ENCODE measurements around the gene ZNF556.

The ZNF556 gene

DNA sequence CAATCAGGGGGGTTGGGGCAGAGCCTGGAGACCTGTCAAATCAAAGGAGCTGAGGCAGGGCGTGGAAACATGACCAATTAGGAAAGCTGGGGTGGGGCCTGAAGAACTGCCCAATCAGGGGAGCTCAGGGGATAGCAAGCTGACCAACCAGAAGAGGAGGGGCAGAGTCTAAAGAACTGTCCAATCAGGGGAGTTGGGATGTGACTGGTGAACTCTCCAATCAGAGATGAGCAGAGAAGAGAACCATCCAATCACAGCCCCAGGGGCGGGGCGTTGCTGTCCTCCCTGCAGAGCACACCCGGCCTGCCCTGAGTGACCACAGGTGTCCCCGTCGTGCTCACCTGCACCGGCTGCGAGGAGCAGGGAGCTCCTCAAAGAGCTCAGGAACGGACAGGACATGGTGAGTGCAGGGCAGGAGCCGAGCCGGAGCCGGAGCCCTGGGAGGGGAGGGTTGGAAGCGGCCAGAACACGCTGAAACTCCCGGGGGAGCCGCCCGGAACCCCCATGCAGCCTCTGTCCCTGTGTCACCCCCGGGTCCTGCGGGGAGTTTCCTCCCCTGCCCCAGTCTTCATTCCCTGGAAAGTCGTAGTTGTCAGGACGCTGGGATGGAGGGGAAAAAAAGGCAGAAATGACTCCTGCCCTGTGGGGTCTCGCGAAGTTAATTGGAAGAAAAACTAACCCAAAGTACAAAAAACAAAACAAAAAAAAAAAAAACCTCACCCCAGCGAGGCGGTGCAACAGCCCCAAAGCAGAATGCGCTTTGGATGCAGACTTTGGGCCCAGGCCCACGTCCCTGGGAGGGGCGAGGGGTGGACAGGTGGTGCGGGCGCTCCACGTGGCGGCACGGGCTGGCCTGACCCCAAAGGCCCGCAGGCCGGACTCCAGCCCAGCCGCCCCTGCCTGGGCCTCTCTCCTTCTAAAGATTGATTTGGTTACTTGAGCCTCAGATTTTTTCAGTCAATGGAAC is at the start of gene ZNF556:
ZNF556 (plus strand) TSS at position 311 of the 967 bp plus-strand sequence; CDS start at position 398, 87 bp downstream.
- DNase-seq = no peak

DNA sequence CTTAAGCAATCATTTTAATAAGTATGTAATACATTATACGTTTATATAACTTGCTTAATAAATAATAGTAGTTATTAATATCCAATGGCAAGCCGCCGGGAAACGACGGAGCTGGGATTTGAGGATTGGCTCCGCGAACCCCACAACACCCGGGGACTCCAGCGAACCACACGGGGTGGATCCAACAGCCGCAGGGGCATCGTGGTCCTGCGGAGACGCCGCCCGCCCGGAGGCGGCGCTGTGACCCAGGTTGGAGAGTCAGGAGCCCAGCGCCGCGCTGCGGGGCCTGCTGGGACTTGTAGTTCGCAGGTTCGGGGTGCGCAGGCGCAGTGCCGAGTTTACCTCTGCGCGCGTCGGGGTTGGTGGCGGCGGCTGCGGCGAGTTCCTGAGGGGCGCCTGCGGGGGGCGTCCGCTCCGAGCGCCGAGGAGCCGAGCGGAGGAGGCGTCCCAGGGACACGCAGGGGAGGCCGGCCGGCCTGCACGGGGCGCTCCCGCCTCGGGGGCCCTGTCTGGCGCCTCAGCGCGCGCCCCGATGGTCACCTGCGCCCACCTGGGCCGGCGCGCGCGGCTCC is 47.5 kb upstream of the ZNF556 start, which contains the start of gene ZNF554:
ZNF554 (plus strand) TSS at position 329 of the 572 bp plus-strand sequence; CDS start at position 533, 204 bp downstream.
- DNase-seq = peak; percentile 79

DNA sequence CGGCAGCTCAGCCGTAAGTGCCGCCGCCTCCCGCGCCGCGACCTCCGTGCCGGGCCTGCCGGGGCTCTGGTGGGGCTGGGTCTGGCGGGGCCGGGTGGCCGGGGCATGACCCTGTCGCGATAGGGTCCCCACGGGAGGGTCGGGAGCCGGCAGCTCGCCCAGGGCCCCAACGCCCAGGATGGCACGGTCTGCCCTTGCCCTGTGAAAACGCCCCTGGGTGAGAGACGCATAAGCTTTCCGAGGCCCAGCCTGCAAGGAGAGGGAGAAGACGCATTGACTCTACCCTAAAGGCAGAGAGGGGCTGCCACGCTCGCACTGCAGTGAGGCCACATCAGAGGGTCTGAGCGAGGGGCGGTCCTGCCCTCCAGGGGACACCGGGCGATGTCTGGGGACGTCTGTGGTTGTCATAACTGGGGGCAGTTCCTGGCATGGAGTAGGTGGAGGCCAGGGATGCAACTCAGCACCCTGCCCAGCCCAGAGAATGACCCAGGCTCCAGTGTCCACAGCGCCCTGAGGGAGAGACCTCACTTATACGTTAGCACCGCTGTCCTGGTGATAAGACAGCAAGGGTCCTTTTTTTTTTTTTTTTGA is 46.9 kb upstream of the ZNF556 start:
- no peak for DNase-seq

DNA sequence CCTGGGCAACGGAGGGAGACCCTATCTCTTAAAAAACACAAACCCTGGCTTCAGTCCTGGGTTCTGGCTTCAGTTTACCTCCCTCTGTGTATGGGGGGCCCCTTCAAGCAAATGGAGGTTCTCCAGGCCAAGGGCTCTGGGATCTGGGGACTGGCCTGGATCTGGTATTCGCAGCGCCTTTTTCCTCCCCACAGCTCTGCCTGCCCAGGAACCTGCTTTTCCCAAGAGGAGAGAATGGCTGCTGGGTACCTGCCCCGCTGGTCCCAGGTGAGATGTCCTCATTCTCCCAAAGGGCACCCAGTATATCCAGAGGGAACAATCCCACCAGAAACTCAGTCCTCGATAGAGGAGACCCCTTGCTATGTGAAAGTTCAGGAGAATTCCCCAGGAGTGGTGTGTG is 44.3 kb upstream of the ZNF556 start:
- no peak for DNase-seq

DNA sequence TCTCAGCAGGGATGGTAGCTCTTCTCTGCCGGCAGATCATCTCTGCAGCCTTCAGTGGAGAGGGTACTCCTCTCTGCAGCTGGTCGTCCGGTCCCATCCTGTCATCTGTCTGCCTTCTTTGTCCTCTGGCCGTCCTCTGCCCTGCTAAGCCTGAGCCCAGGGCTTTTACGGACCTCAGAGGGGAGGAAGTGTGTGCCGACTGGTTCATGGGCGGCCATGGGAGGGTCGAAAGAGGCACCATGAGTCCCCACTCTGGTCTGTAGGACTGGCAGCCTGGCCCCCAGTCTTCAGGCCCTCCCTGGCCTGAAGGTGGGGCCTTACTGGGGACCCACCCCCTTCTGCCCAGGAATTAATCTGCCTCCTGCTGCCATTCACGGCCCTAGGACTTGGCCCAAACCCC is 43.5 kb upstream of the ZNF556 start:
- no peak for DNase-seq

DNA sequence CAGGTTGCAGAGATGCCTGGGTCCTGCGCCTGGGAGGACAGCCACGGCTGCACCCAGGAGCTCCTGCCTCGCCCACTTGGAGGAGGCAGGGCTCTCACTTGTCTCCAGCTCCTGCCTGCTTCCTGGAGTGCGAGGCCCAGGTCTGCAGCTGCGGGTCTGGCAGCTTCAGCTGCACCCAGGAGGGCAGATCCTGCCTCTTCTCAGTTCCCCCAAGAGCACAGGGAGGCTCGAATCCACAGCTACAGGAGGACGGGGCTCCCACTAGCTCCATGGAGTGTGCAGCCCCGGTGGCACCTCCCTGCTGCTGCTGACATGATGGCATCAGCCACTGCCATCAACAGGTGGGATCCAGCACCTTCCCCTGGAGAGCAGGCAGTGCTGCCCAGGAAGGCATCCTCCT is 43.0 kb upstream of the ZNF556 start:
- no peak for DNase-seq

DNA sequence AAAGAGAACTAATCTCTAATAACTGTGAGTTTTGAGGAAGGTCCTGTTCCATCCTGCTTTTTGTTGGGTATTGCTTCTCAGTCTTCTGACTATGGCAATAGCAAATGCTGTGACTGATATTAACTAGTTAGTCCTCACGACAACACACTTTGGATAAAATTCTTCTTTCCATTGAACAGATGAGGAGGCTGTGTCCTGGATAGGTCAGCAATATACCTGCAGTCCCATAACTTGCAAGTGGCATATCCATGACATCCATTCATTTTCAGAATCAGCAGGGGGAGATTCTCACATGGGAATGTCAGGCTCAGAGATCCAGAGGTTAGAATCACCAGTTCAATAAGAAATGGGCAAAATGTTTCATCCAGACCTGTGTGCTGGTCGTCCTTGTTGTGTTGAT is 40.1 kb upstream of the ZNF556 start:
- DNase-seq = no peak

DNA sequence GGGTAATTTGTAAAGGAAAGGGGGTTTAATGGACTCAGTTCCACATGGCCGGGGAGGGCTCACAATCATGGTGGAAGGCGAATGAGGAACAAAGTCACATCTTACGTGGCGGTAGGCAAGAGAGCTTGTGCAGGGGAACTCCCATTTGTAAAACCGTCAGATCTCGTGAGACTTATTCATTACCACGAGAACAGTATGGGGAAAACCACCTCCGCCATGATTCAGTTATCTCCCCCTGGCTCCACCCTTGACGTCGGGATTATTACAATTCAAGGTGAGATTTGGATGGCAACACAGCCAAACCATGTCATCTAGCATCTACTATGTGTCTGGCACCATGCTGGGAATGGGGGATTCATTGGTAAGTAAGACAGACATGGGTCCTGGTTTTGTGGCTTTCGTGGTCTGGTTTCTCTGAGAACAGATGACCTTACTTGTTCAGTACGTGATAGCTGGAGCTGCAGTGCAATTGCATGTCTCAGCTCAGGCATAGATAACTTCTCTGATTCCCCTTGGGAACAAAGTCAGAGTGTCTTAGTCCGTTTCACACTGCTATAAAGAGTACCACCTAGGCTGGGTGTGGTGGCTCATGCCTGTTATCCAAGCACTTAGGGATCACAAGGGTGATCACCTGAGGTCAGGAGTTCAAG is 39.2 kb upstream of the ZNF556 start:
- DNase-seq = no peak

DNA sequence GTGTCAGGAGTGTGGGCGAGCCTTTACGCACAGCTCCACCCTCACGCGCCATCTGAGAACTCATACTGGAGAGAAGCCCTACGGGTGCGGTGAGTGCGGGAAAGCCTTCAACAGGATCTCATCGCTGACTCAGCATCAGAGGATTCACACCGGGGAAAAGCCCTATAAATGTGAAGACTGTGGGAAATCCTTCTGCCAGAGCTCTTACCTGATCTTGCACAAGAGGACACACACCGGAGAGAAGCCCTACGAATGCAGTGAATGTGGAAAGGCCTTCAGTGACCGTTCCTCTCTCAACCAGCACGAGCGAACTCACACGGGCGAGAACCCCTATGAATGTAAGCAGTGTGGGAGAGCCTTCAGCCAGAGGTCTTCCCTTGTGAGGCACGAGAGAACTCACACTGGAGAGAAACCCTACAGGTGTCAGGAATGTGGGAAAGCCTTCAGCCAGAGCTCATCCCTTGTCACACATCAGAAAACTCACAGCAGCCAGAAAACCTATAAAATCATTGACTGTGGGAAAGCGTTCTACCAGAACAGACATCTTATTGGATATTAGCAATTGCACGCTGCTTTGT is 32.8 kb upstream of the ZNF556 start:
- DNase-seq = no peak

DNA sequence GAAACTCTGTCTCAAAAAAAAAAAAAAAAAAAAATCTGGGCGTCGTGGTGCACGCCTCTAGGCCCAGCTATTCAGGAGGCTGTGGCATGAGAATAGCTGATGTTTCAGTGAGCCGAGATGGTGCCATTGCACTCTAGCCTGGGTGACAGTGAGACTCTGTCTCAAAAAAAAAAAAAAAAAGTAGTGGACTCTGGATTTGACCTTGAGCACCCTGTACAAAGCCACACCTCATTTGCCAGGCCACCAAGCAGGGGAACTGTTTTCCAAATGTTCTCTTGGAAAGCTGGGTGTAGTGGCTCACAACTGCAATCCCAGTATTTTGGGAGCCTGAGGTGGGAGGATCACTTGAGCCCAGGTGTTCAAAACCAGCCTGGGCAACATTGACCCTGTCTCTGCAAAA is 29.7 kb upstream of the ZNF556 start:
- no peak for DNase-seq

DNA sequence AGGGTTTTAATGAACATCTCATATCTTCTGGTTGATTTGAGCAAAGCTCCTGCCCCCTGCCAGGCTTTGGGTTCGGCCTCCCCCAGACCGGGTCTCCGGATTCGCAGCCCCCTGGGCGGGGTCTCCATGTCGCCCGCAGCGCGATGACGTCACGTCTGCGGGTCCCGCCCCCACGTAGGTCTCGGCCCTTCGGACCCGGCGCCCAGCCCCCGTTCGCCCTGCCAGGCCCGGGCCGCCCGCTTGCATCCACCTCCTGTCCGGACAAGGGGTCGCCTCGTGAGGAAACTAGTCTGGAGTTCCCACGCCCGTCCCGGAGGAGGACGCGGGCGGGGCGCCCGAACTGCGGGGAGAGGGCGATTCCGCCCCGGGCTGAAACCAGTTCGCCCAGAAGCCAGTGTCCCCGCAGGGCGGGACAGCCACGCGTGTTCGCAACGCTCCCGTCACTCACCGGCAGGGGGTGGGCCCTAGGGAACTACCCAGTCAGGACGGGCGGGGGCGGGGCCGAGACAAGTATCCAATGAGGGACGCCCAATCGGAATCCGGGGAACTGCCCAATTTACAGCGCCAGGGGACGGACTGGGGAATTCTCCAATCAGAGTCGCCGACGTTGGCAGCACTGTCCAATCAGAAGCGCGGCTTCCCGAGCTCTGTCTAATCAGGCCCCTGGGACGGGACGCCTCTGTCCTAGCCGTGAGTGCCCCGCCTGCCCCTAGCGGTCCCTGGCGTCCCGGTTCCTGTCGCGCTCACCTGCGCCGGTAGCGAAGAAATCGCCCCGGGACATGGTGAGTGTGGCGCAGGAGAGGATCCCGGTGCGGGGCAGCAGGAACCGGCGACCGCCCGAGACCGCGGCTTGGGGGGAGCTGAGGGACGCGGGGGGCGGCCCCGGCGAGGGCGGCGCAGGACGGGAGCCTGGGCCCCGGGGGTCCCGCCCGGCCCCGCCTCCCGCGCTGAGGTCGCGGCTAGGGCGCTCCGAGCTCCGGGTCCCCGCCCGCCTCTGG is 26.0 kb upstream of the ZNF556 start, which contains the start of gene ZNF555:
ZNF555 (plus strand) TSS at position 682 of the 998 bp plus-strand sequence; CDS start at position 780, 98 bp downstream.
- DNase-seq = peak; percentile 91

DNA sequence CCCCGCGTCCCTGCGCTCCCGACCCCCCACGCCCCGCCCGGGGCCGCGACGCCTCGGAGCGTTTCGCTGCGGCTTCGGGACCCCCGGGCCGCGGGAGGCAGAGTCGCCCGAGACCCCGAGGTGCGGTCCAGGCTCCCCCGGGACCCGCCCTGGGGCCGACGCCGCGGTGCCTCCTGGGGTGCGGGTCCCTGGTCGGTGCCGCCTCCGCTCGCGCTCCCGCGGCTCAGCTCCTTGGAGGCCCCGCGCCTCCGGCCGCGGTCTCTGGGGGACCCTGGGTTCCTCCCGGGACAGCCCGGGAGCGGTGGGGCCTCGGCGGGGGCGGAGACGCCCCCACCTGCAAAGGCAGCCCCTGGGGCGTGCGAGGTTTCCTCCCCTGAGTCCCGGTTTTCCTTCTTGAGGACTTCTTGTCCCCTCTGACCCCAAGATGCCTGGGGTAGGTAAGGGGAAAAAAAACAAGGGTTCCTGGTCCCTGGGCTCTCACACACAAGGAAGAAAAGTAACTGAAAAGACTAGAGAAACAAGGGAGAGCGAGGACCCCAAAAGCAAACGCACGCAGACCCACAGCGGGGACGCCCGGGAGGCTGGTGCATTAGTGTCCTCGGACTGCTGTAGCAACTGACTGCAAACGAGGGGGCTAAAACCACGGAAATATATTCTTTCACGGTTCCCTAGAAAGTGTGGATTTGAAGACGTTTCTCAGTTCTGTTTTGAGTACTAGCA is 25.1 kb upstream of the ZNF556 start:
- DNase-seq = no peak

DNA sequence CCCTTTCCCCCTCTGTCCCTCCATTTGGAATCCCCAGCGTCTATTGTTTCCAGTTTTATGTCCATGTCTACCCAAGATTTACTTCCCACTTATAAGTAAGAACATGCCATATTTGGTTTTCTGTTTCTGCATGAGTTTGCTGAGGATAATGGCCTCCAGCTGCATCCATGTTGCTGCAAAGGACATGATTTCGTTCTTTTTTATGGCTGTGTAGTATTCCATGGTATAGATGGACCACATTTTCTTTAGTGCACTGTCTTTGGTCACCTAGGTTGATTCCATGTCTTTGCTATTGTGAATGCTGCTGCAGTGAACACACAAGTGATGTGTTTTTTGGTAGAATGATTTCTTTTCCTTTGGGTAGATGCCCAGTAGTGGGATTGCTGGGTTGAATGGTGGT is 22.0 kb upstream of the ZNF556 start:
- no peak for DNase-seq

DNA sequence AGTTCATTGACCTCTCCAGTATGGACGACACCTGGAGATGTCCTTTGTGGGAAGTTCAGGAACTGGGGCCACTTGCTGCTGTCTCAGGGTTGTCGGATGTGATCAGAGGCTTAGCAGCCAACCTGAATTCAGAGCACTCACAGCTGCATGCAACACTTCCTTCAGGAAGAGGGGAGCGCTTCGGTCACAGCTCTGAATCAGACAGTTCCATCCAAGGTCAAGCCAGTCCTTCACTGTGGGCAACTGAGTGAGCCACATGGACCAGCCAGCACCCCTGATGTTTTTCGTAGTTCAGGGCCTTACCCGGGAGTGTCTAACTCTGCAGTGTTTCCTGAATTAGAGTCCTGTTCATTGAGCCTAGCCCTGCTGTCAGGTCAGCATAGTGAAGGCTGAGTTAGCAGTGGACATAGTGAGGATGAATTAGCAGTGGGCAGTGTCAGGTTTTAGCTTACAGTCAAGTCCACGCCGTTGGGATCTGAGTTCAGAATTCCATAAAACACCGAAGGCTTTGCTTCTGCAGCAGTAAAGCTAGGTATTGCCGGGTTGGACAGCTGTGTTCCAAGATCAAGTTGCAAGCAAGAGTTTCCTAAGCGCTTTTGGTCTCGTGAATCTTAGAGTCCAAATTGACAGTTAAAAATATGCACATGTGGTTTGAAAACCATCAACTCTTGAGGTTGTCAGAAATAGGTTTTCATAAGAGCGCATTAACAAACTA is 20.8 kb upstream of the ZNF556 start:
- DNase-seq = no peak

DNA sequence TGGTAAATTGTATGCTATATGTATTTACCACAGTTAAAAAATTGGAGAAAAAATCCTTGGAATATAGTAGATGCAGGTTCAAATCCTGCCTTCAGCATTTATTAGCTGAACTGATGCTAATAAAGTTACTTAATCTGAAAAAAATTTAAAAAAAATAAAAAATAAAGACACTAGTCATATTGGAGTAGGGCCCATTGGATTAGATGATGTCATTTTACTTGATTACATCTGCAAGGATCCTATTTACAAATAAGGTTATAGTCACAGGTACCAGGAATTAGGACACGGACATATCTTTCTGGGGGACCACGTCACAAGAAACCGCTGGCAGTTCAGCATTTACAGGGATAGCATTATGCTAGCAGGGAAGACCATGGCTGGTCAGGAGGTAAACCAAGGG is 19.6 kb upstream of the ZNF556 start:
- no peak for DNase-seq

DNA sequence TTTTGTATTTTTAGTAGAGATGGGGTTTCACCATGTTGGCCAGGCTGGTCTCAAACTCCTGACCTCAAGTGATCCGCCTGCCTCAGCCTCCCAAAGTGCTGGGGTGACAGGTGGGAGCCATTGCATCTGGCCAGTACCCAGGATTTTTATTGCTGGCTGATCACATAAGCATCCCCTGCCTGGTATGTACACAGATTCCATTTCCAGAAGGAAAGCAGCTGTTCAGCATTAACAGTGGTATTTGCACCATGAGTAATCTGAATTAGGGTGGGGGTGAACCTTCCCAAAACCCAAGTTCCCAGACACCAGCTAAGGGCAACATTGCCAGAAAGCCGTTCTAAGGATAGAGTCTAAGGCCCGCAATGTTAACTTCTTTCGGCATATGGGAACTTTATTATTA is 18.5 kb upstream of the ZNF556 start:
- no peak for DNase-seq

DNA sequence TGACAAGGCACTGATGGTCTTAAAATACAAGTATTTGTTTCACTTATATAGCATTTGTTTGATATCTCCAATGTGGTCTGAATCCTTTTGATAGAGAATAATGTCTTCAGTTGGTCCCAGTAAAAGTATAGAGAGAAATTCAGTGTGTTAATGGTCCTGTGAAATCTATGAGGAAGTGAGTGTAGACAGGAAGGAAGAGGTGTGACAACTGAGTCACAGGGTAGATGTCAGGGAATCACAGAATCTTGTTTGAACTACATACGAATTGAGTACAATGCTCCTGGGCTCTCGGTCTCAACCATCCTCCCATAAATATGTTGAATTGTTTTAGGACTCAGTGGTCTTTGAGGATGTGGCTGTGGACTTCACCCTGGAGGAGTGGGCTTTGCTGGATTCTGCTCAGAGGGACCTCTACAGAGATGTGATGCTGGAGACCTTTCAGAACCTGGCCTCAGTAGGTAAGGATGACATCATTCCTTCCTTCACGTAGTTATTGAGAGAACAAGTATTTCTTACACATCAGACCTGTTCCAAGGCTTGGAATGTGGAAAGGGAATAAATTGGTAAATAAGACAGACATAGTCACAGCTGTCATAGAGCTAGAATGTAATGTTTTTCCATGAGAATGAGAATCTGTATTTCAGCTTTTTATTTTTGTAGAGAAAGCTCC is 16.7 kb upstream of the ZNF556 start:
- DNase-seq = no peak

DNA sequence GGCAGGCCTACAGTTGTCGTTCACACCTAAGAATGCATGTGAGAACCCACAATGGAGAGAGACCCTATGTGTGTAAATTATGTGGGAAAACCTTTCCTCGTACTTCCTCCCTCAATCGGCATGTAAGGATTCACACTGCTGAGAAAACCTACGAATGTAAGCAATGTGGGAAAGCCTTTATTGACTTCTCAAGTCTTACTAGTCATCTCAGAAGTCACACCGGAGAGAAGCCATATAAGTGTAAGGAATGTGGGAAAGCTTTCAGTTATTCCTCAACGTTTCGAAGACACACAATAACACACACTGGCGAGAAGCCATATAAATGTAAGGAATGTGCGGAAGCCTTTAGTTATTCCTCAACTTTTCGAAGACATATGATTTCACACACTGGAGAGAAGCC is 14.5 kb upstream of the ZNF556 start:
- DNase-seq = no peak

DNA sequence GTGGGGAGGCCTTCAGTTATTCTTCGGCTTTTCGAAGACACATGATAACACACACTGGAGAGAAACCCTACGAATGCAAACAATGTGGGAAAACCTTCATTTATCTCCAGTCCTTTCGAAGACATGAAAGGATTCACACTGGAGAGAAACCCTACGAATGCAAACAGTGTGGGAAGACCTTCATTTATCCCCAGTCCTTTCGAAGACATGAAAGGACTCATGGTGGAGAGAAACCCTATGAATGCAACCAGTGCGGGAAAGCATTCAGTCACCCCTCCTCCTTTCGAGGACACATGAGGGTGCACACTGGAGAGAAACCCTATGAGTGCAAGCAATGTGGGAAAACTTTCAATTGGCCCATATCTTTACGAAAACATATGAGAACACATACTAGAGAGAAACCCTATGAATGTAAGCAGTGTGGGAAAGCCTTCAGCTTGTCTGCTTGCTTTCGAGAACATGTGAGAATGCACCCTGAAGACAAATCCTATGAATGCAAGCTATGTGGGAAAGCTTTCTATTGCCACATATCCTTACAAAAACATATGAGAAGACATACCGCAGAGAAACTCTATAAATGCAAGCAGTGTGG is 14.0 kb upstream of the ZNF556 start:
- no peak for DNase-seq

Measured in GF-D8 (cell line).